GM18499 (cell line): Measurements from ENCODE around the gene RERE.

ENCODE experiments used
- ATAC-seq: cut with Tn5 transposase; IDR thresholded peaks from one replicate; pipeline ENCODE4 v1.9.1; 2021; ENCODE audit warnings: moderate number of reproducible peaks; ENCODE audit not compliant: insufficient read depth, unreplicated experiment

RERE gene

GRCh38 chr1:8404460-8405370, 412.7 kb downstream of the RERE start:
- no peak for ATAC-seq

GRCh38 chr1:8402109-8402710, 415.2 kb downstream of the RERE start:
- no peak for ATAC-seq

- ATAC-seq: no peak
Observed at GRCh38 chr1:8398677-8399076, 418.8 kb downstream of the RERE start.

GRCh38 chr1:8398086-8398485, 419.4 kb downstream of the RERE start:
- no peak for ATAC-seq

- ATAC-seq: no peak
Observed at GRCh38 chr1:8397511-8397910, 419.9 kb downstream of the RERE start.

- no peak for ATAC-seq
Observed at GRCh38 chr1:8396786-8397406, 420.5 kb downstream of the RERE start.

GRCh38 chr1:8396083-8396785, 421.2 kb downstream of the RERE start:
- ATAC-seq: no peak

- no peak for ATAC-seq
Observed at GRCh38 chr1:8395433-8395866, 422.0 kb downstream of the RERE start.

GRCh38 chr1:8394456-8395321, 422.8 kb downstream of the RERE start:
- ATAC-seq: no peak

GRCh38 chr1:8392522-8392921, 424.9 kb downstream of the RERE start:
- ATAC-seq: no peak

- no peak for ATAC-seq
Observed at GRCh38 chr1:8390707-8391106, 426.7 kb downstream of the RERE start.

- no peak for ATAC-seq
Observed at GRCh38 chr1:8389958-8390535, 427.4 kb downstream of the RERE start.

GRCh38 chr1:8388732-8389562, 428.5 kb downstream of the RERE start:
- ATAC-seq: no peak

- ATAC-seq: no peak
Observed at GRCh38 chr1:8386247-8386646, 431.2 kb downstream of the RERE start.

- no peak for ATAC-seq
Observed at GRCh38 chr1:8384577-8384976, 432.9 kb downstream of the RERE start.

- no peak for ATAC-seq
Observed at GRCh38 chr1:8384088-8384487, 433.4 kb downstream of the RERE start.

- no peak for ATAC-seq
Observed at GRCh38 chr1:8382608-8383505, 434.6 kb downstream of the RERE start.
